KMS-11 (cell line): ENCODE results near the gene ZDHHC6.

Experiments used
- H2AFZ ChIP-seq: fragments of 200-600 bp; sonication (generic); 2 replicates; pipeline ENCODE4 v1.6.1; 2016; ENCODE audit warnings: antibody characterized with exemption, mixed run types, low read depth
- H3K27ac ChIP-seq: fragments of 200-600 bp; sonication (generic); 2 replicates; pipeline ENCODE4 v1.6.1; 2016; ENCODE audit warnings: mild to moderate bottlenecking, mixed run types
- H3K27me3 ChIP-seq: fragments of 200-600 bp; sonication (generic); 2 replicates; pipeline ENCODE4 v1.6.1; 2017; ENCODE audit warnings: mild to moderate bottlenecking, low read depth, mixed run types, moderate library complexity; ENCODE audit not compliant: insufficient read depth
- H3K36me3 ChIP-seq: fragments of 200-600 bp; sonication (generic); 2 replicates; pipeline ENCODE4 v1.6.1; 2017; ENCODE audit warnings: mild to moderate bottlenecking, mixed run types; ENCODE audit not compliant: insufficient read depth
- H3K4me1 ChIP-seq: fragments of 200-600 bp; sonication (generic); 2 replicates; pipeline ENCODE4 v1.6.1; 2016; ENCODE audit warnings: mild to moderate bottlenecking, low read depth, mixed run types; ENCODE audit not compliant: poor library complexity, severe bottlenecking
- H3K4me2 ChIP-seq: fragments of 200-600 bp; sonication (generic); 2 replicates; pipeline ENCODE4 v1.7.0; 2016; ENCODE audit warnings: mild to moderate bottlenecking, mixed run types
- H3K4me3 ChIP-seq: fragments of 200-600 bp; sonication (generic); IDR thresholded peaks from 2 replicates; pipeline ENCODE4 v1.6.1; 2017; ENCODE audit warnings: low read depth, low read length, mixed read lengths; ENCODE audit not compliant: insufficient read depth
- H3K79me2 ChIP-seq: fragments of 200-600 bp; sonication (generic); 2 replicates; pipeline ENCODE4 v1.6.1; 2016; ENCODE audit warnings: low read depth, mixed run types; ENCODE audit not compliant: insufficient read depth
- H3K9ac ChIP-seq: fragments of 200-600 bp; sonication (generic); 2 replicates; pipeline ENCODE4 v1.6.1; 2016; ENCODE audit warnings: mild to moderate bottlenecking, mixed run types
- H4K20me1 ChIP-seq: fragments of 200-600 bp; sonication (generic); 2 replicates; pipeline ENCODE4 v1.6.1; 2016; ENCODE audit warnings: mild to moderate bottlenecking, mixed run types; ENCODE audit not compliant: insufficient read depth
- TF ChIP-seq, protein P1 (sequence below): fragments of 200-600 bp; sonication (generic); conservative IDR thresholded peaks from 2 replicates; pipeline ENCODE4 v1.6.1; 2017; ENCODE audit warnings: low read depth, mild to moderate bottlenecking, antibody characterized with exemption, low read length, moderate library complexity, mixed read lengths

The ZDHHC6 gene, protein sequence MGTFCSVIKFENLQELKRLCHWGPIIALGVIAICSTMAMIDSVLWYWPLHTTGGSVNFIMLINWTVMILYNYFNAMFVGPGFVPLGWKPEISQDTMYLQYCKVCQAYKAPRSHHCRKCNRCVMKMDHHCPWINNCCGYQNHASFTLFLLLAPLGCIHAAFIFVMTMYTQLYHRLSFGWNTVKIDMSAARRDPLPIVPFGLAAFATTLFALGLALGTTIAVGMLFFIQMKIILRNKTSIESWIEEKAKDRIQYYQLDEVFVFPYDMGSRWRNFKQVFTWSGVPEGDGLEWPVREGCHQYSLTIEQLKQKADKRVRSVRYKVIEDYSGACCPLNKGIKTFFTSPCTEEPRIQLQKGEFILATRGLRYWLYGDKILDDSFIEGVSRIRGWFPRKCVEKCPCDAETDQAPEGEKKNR

DNA sequence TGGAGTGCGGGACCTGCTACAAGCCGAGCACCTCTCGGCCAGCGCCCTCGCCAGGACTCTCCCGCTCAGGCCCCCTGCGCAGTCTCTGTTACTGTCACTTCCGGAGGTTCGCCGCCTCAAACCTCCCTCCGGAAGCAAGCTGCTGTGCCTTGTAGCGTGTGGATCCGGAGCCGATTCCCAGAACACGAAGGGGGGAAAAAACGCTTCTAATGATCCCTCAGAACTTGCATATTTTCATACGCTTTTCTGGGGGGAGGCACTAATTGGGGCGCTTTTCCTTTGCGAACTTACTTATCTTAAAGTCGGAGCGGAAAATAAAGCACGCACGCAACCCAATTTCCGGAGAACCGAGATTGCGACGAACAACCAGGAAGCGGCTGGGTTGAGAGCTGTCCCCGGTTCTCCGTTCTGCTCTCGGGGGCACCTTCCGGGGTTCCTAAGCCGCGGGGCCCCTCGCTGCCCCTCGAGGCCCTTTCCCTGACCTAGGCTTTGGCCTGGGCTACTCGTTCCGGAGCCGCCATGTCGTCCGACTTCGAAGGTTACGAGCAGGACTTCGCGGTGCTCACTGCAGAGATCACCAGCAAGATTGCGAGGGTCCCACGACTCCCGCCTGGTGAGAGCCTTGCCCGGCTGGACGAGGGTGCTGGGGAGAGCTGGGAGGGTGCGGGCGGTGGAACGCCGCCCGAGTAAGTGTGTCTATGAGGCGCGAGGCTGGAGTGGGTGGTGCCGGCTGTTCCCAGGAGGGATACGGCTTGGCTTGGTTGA is at the start of gene ZDHHC6, which contains the start of gene VTI1A:
Gene ZDHHC6 (minus strand): TSS at position 60 of the 765 bp plus-strand sequence. CDS start 1,478 bp downstream, outside the sequence.
Gene VTI1A (plus strand): TSS at position 361 of the 765 bp plus-strand sequence. CDS start 159 bp downstream, at position 520.
- H3K27ac ChIP-seq: peak within 1 kb of the TSS; percentile 79
- peak within 1 kb of the TSS; percentile 93 for H3K4me2 ChIP-seq
- peaks cover 57% of the 10 kb centered on the region for H3K79me2 ChIP-seq
- no peak within 1 kb of the TSS for H3K4me3 ChIP-seq
- TF ChIP-seq, protein P1, sequence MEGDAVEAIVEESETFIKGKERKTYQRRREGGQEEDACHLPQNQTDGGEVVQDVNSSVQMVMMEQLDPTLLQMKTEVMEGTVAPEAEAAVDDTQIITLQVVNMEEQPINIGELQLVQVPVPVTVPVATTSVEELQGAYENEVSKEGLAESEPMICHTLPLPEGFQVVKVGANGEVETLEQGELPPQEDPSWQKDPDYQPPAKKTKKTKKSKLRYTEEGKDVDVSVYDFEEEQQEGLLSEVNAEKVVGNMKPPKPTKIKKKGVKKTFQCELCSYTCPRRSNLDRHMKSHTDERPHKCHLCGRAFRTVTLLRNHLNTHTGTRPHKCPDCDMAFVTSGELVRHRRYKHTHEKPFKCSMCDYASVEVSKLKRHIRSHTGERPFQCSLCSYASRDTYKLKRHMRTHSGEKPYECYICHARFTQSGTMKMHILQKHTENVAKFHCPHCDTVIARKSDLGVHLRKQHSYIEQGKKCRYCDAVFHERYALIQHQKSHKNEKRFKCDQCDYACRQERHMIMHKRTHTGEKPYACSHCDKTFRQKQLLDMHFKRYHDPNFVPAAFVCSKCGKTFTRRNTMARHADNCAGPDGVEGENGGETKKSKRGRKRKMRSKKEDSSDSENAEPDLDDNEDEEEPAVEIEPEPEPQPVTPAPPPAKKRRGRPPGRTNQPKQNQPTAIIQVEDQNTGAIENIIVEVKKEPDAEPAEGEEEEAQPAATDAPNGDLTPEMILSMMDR: no peak
- H3K4me1 ChIP-seq: peaks cover 18% of the 10 kb centered on the region
- peak within 1 kb of the TSS; percentile 87 for H3K9ac ChIP-seq
- H3K27me3 ChIP-seq: no peaks in the 10 kb centered on the region
- peaks cover 6% of the 10 kb centered on the region; the same call in 1 of the 2 replicates for H3K36me3 ChIP-seq
- no peaks in the 10 kb centered on the region for H4K20me1 ChIP-seq
- peak within 1 kb of the TSS; percentile 86 for H2AFZ ChIP-seq

DNA sequence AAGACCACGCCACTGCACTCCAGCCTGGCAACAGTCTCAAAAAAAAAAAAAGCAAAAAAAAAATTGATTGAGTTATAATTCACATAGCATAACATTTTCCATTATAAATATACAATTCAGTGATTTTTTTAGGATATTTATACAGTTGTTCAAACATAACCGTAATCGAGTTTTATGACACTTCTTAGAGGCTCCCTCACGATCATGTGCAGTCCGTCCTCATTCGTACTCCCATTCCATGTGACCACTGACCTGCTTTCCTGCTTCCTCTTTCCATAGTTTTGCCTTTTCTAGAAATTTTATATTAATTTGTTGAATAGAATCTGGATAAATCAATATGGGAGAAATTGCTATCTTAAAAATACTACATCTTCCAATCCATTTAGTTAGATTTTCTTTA is 46.0 kb upstream of the ZDHHC6 start:
- Histone ChIP-seq H3K79me2 (no peaks in the 10 kb centered on the region), H4K20me1 (no peaks in the 10 kb centered on the region), H2AFZ (no peak overlapping the region), H3K27ac (no peak overlapping the region), H3K27me3 (no peaks in the 10 kb centered on the region), H3K4me1 (no peaks in the 10 kb centered on the region), H3K9ac (no peak overlapping the region), H3K36me3 (no peaks in the 10 kb centered on the region), H3K4me2 (no peak overlapping the region), H3K4me3 (no peak overlapping the region)
- TF ChIP-seq, protein P1: no peak

DNA sequence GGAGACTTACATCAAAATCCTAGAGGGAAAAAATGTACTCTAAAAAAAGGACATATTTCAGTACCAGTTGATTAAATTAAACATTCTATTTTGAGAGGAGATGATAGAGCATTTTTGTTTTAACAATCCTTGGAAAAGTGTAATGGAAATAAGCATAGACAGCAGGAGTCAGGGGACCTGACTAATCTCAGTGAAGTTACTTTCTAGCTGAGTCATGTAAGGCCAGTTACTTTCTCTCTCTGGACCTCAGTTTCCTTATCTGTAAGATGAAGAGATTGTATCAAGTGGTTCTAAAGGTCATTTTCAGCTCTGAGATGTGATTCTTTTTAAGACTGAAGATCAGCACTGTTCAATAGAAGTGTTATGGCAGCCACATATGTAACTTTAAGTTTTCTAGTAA is 44.4 kb upstream of the ZDHHC6 start:
- H3K4me3 ChIP-seq: no peak overlapping the region
- no peak overlapping the region for H2AFZ ChIP-seq
- H4K20me1 ChIP-seq: no peaks in the 10 kb centered on the region
- no peaks in the 10 kb centered on the region for H3K79me2 ChIP-seq
- H3K4me2 ChIP-seq: no peak overlapping the region
- no peaks in the 10 kb centered on the region for H3K4me1 ChIP-seq
- H3K9ac ChIP-seq: no peak overlapping the region
- no peaks in the 10 kb centered on the region for H3K27me3 ChIP-seq
- TF ChIP-seq, protein P1: no peak
- H3K36me3 ChIP-seq: no peaks in the 10 kb centered on the region
- H3K27ac ChIP-seq: no peak overlapping the region

DNA sequence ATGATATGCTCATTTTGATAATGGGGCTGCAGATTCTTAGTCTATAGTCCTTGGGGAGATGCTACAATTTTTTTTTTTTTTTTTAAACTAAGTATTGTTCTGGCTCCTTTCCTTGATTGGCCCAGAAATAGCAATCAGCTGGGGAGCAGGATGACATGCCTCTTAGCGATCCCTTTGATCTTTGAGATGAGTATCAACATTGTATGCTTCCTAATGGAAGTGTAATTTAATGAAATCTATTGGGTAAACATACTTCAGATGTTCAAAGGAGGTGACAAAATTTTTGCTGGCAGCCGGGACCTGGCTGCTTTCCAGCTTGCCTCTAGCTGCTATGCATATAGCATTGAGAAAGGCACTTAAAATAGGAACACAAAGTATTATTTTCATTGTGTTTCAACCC is 43.8 kb upstream of the ZDHHC6 start:
- no peaks in the 10 kb centered on the region for H3K79me2 ChIP-seq
- TF ChIP-seq, protein P1: no peak
- no peaks in the 10 kb centered on the region for H3K27me3 ChIP-seq
- H3K4me1 ChIP-seq: no peaks in the 10 kb centered on the region
- no peaks in the 10 kb centered on the region for H4K20me1 ChIP-seq
- no peak overlapping the region for H3K4me3 ChIP-seq
- H3K4me2 ChIP-seq: no peak overlapping the region
- no peak overlapping the region for H3K27ac ChIP-seq
- H3K36me3 ChIP-seq: no peaks in the 10 kb centered on the region
- H3K9ac ChIP-seq: no peak overlapping the region
- H2AFZ ChIP-seq: no peak overlapping the region
